Right lobe of liver (tissue), 6 donors: ENCODE results near the gene CAT. TPM values are rescaled to one million over a fixed set of nuclear protein-coding genes. Genes with fewer than 3 reads are reported as not detected.
"Not testable (repeated sequence)": the region's sequence is repeated elsewhere in the genome, so short reads cannot be mapped to it uniquely, and the experiment has no call there.

ENCODE experiments used
- ATAC-seq, 4 donors: fragments of 200-7000 bp; cut with Tn5 transposase; one replicate each; pipeline ENCODE4 v1.9.1; 2020; ENCODE audit warnings: mild to moderate bottlenecking in 4 of 4, moderate library complexity in 4 of 4
- DNase-seq, 3 donors: peaks; one replicate each; pipeline ENCODE4 v3.0.0-alpha.2; 2020
- H3K27ac ChIP-seq, 3 donors: fragments of 200-600 bp; one replicate each; pipeline ENCODE4 v1.8.0; 2022
- H3K27me3 ChIP-seq, 2 donors: fragments of 200-600 bp; one replicate each; pipeline ENCODE4 v1.8.0; 2022
- H3K36me3 ChIP-seq, 4 donors: fragments of 200-600 bp; sonication (generic) in 1 of 4; one replicate each; pipeline versions ENCODE4 v1.5.1 to v1.8.0; 2017 to 2022; ENCODE audit warnings: control low read depth in 1 of 4
- H3K4me1 ChIP-seq, 4 donors: fragments of 200-600 bp; sonication (generic) in 1 of 4; one replicate each; pipeline versions ENCODE4 v1.5.1 to v1.8.0; 2017 to 2022; ENCODE audit warnings: control low read depth in 1 of 4
- H3K4me3 ChIP-seq, 3 donors: fragments of 200-600 bp; one replicate each; pipeline ENCODE4 v1.8.0; 2022
- H3K9me3 ChIP-seq, 4 donors: fragments of 200-600 bp; sonication (generic) in 1 of 4; one replicate each; pipeline versions ENCODE4 v1.5.1 to v1.8.0; 2017 to 2022; ENCODE audit warnings: control low read depth in 1 of 4
- CTCF ChIP-seq, 4 donors: fragments of 200-600 bp in 3 of 4; fragments of 450-650 bp in 1 of 4; IDR thresholded peaks; one replicate each; pipeline versions ENCODE4 v1.5.1 to v1.8.0; 2016 to 2022; ENCODE audit warnings: antibody characterized with exemption in 4 of 4, mild to moderate bottlenecking in 2 of 4
- POLR2A ChIP-seq: fragments of 450-650 bp; IDR thresholded peaks from one replicate; pipeline ENCODE4 v1.6.1; 2017; ENCODE audit warnings: antibody characterized with exemption, mild to moderate bottlenecking
- whole genome bisulfite sequencing: methylation state at CpG from one replicate; pipeline ENCODE4 v1.1.6; 2018; ENCODE audit warnings: low coverage, low lambda C conversion rate; ENCODE audit not compliant: insufficient coverage; ENCODE audit errors: missing lambda C conversion rate; 5-methylcytosine and 5-hydroxymethylcytosine counted together
- intact Hi-C, 2 donors: fragments of 100-400 bp; cut with DNase I; formaldehyde crosslinking; loops; one replicate each; pipeline versions ENCODE4 v1.11.2 to v1.14.1; 2022
- total RNA-seq, 6 experiments: library from RNA; depleted of rRNA in 2 of 6; stranded (reverse); fragments of >200 nt in 2 of 6; fragmentation: NEBNext Ultra II Directional in 3 of 6; extraction: Animal tissue kit (Norgen Biotek cat#: 25700) in 3 of 6; gene quantifications; one replicate each; pipeline versions ENCODE4 v1.1.0 to v1.2.4, GENCODE V29; 2016 to 2023
- donor health status: DM: no; HTN: yes; CAD: no.
- donor health status: DM: no; HTN: no; CAD: no.
- donor health status: DM: no; HTN: no; CAD: no.
- donor health status: DM: no; HTN: yes; CAD: no.
- donor health status: DM: no; HTN: yes; CAD: no.

Gene CAT
- total RNA-seq, 6 experiments from 2014 or later: 212 to 450 (median 330) TPM

- 85% methylated on average over 1 of the region's 1 CpG for WGBS
- Histone ChIP-seq H3K4me1 (peaks cover 0 to 16% (median 8%) of the 10 kb centered on the region in 4 donors), H3K27ac (peak overlapping the region in 2 of 3 donors; percentile 72 to 74), H3K27me3 (no peaks in the 10 kb centered on the region), H3K4me3 (no peak overlapping the region), H3K9me3 (peaks cover 0 to 7% (median 2%) of the 10 kb centered on the region in 4 donors), H3K36me3 (no peaks in the 10 kb centered on the region)
- no peak for ATAC-seq
- TF ChIP-seq POLR2A (no peak), CTCF (IDR thresholded peaks at IDR 0.05) (peak in 2 of 4 donors; percentile 17 to 27)
- no peak for DNase-seq
- intact Hi-C loops: no loop called here
Measured at GRCh38 chr11:34417202-34417601, 21.5 kb upstream of the CAT start.

GRCh38 chr11:34419158-34419557 lies 19.6 kb upstream of the CAT start:
- Histone ChIP-seq H3K27ac (no peak overlapping the region), H3K27me3 (no peaks in the 10 kb centered on the region), H3K4me1 (peaks cover 0 to 21% (median 8%) of the 10 kb centered on the region in 4 donors), H3K36me3 (no peaks in the 10 kb centered on the region), H3K9me3 (no peaks in the 10 kb centered on the region), H3K4me3 (no peak overlapping the region)
- no peak for TF ChIP-seq POLR2A
- no peak for TF ChIP-seq CTCF (IDR thresholded peaks at IDR 0.05)
- WGBS: 83% methylated on average over 2 of the region's 2 CpGs
- intact Hi-C loops: no loop called here
- ATAC-seq (no peak), DNase-seq (no peak)

- no peak for ATAC-seq
- no peaks in the 10 kb centered on the region for H3K27me3 ChIP-seq
- no peak for TF ChIP-seq POLR2A
- TF ChIP-seq CTCF (IDR thresholded peaks at IDR 0.05): no peak
Measured at GRCh38 chr11:34423300-34423699, 15.4 kb upstream of the CAT start.

GRCh38 chr11:34424826-34425225 lies 13.9 kb upstream of the CAT start:
- intact Hi-C loops, ATAC-seq, H3K27ac ChIP-seq, H3K9me3 ChIP-seq, H3K27me3 ChIP-seq, H3K4me3 ChIP-seq, DNase-seq, H3K36me3 ChIP-seq: not testable (repeated sequence)
- H3K4me1 ChIP-seq: peaks cover 0 to 26% (median 12%) of the 10 kb centered on the region in 4 donors
- 80% methylated on average over 2 of the region's 2 CpGs for WGBS

More at GRCh38 chr11:34423300-34423699, 15.4 kb upstream of the CAT start:
- no peak for DNase-seq
- WGBS: 92% methylated on average over 2 of the region's 7 CpGs
- intact Hi-C loops: no loop called here
- Histone ChIP-seq H3K4me3 (no peak overlapping the region), H3K27ac (no peak overlapping the region), H3K36me3 (no peaks in the 10 kb centered on the region), H3K9me3 (no peaks in the 10 kb centered on the region), H3K4me1 (peaks cover 0 to 26% (median 12%) of the 10 kb centered on the region in 4 donors)

- Histone ChIP-seq H3K4me3 (no peak overlapping the region), H3K36me3 (no peaks in the 10 kb centered on the region), H3K9me3 (no peaks in the 10 kb centered on the region), H3K4me1 (peaks cover 0 to 26% (median 12%) of the 10 kb centered on the region in 4 donors), H3K27ac (no peak overlapping the region), H3K27me3 (no peaks in the 10 kb centered on the region)
- no peak for TF ChIP-seq CTCF (IDR thresholded peaks at IDR 0.05)
- TF ChIP-seq POLR2A: no peak
- no peak for ATAC-seq
- no peak for DNase-seq
- 70% methylated on average over 1 of the region's 1 CpG for WGBS
- intact Hi-C loops: no loop called here
Measured at GRCh38 chr11:34425360-34425759, 13.4 kb upstream of the CAT start.
